ENCODE data around the gene LYSET.
"Not testable (repeated sequence)": the region's sequence is repeated elsewhere in the genome, so short reads cannot be mapped to it uniquely, and the experiment has no call there.

Gene LYSET

GRCh38 chr14:93156693-93157369, 28.3 kb upstream of the LYSET start:
- H3K36me3 ChIP-seq (ENCODE audit: control insufficient read depth, insufficient read depth, low read length) = no peaks in the 10 kb centered on the region
- H3K4me1 ChIP-seq (ENCODE audit: control insufficient read depth, insufficient read depth, low read length) = no peaks in the 10 kb centered on the region
- no peak overlapping the region for H3K4me3 ChIP-seq (ENCODE audit: low read depth, low read length)
- H3K9me3 ChIP-seq (ENCODE audit: control insufficient read depth, insufficient read depth, low read length) = no peaks in the 10 kb centered on the region
- H3K27me3 ChIP-seq (ENCODE audit: control insufficient read depth, insufficient read depth, low read length) = no peaks in the 10 kb centered on the region
- no peak overlapping the region for H3K9ac ChIP-seq (ENCODE audit: low read depth, low read length)

- H3K4me3 ChIP-seq (ENCODE audit: low read depth, low read length); H3K9me3 ChIP-seq (ENCODE audit: control insufficient read depth, insufficient read depth, low read length); H3K27me3 ChIP-seq (ENCODE audit: control insufficient read depth, insufficient read depth, low read length); H3K9ac ChIP-seq (ENCODE audit: low read depth, low read length); H3K4me1 ChIP-seq (ENCODE audit: control insufficient read depth, insufficient read depth, low read length); H3K36me3 ChIP-seq (ENCODE audit: control insufficient read depth, insufficient read depth, low read length): not testable (repeated sequence)
Observed at GRCh38 chr14:93158349-93158748, 26.8 kb upstream of the LYSET start.

GRCh38 chr14:93159625-93160352, 25.3 kb upstream of the LYSET start:
- not testable (repeated sequence) for H3K36me3 ChIP-seq (ENCODE audit: control insufficient read depth, insufficient read depth, low read length); H3K27me3 ChIP-seq (ENCODE audit: control insufficient read depth, insufficient read depth, low read length); H3K9me3 ChIP-seq (ENCODE audit: control insufficient read depth, insufficient read depth, low read length); H3K4me1 ChIP-seq (ENCODE audit: control insufficient read depth, insufficient read depth, low read length); H3K4me3 ChIP-seq (ENCODE audit: low read depth, low read length); H3K9ac ChIP-seq (ENCODE audit: low read depth, low read length)

- no peaks in the 10 kb centered on the region for H3K4me1 ChIP-seq (ENCODE audit: control insufficient read depth, insufficient read depth, low read length)
- H3K27me3 ChIP-seq (ENCODE audit: control insufficient read depth, insufficient read depth, low read length) = no peaks in the 10 kb centered on the region
- H3K9ac ChIP-seq (ENCODE audit: low read depth, low read length) = no peak overlapping the region
- H3K4me3 ChIP-seq (ENCODE audit: low read depth, low read length) = no peak overlapping the region
- H3K9me3 ChIP-seq (ENCODE audit: control insufficient read depth, insufficient read depth, low read length) = no peaks in the 10 kb centered on the region
- H3K36me3 ChIP-seq (ENCODE audit: control insufficient read depth, insufficient read depth, low read length) = no peaks in the 10 kb centered on the region
Observed at GRCh38 chr14:93160353-93160801, 24.7 kb upstream of the LYSET start.

GRCh38 chr14:93161411-93161940, 23.6 kb upstream of the LYSET start:
- Histone ChIP-seq H3K27me3 (ENCODE audit: control insufficient read depth, insufficient read depth, low read length) (no peaks in the 10 kb centered on the region), H3K9me3 (ENCODE audit: control insufficient read depth, insufficient read depth, low read length) (no peaks in the 10 kb centered on the region), H3K4me3 (ENCODE audit: low read depth, low read length) (no peak overlapping the region), H3K4me1 (ENCODE audit: control insufficient read depth, insufficient read depth, low read length) (no peaks in the 10 kb centered on the region), H3K9ac (ENCODE audit: low read depth, low read length) (no peak overlapping the region), H3K36me3 (ENCODE audit: control insufficient read depth, insufficient read depth, low read length) (no peaks in the 10 kb centered on the region)

- no peak overlapping the region for H3K4me3 ChIP-seq (ENCODE audit: low read depth, low read length)
- no peaks in the 10 kb centered on the region for H3K36me3 ChIP-seq (ENCODE audit: control insufficient read depth, insufficient read depth, low read length)
- H3K27me3 ChIP-seq (ENCODE audit: control insufficient read depth, insufficient read depth, low read length) = no peaks in the 10 kb centered on the region
- no peak overlapping the region for H3K9ac ChIP-seq (ENCODE audit: low read depth, low read length)
- no peaks in the 10 kb centered on the region for H3K4me1 ChIP-seq (ENCODE audit: control insufficient read depth, insufficient read depth, low read length)
- H3K9me3 ChIP-seq (ENCODE audit: control insufficient read depth, insufficient read depth, low read length) = no peaks in the 10 kb centered on the region
Observed at GRCh38 chr14:93163564-93163963, 21.6 kb upstream of the LYSET start.

GRCh38 chr14:93165271-93166265, 19.5 kb upstream of the LYSET start:
- not testable (repeated sequence) for H3K27me3 ChIP-seq (ENCODE audit: control insufficient read depth, insufficient read depth, low read length); H3K9ac ChIP-seq (ENCODE audit: low read depth, low read length); H3K4me1 ChIP-seq (ENCODE audit: control insufficient read depth, insufficient read depth, low read length); H3K36me3 ChIP-seq (ENCODE audit: control insufficient read depth, insufficient read depth, low read length); H3K9me3 ChIP-seq (ENCODE audit: control insufficient read depth, insufficient read depth, low read length); H3K4me3 ChIP-seq (ENCODE audit: low read depth, low read length)

GRCh38 chr14:93168610-93169009, 16.5 kb upstream of the LYSET start:
- H3K9me3 ChIP-seq (ENCODE audit: control insufficient read depth, insufficient read depth, low read length); H3K4me3 ChIP-seq (ENCODE audit: low read depth, low read length); H3K9ac ChIP-seq (ENCODE audit: low read depth, low read length); H3K4me1 ChIP-seq (ENCODE audit: control insufficient read depth, insufficient read depth, low read length); H3K27me3 ChIP-seq (ENCODE audit: control insufficient read depth, insufficient read depth, low read length); H3K36me3 ChIP-seq (ENCODE audit: control insufficient read depth, insufficient read depth, low read length): not testable (repeated sequence)

- not testable (repeated sequence) for H3K9ac ChIP-seq (ENCODE audit: low read depth, low read length); H3K27me3 ChIP-seq (ENCODE audit: control insufficient read depth, insufficient read depth, low read length); H3K4me3 ChIP-seq (ENCODE audit: low read depth, low read length); H3K36me3 ChIP-seq (ENCODE audit: control insufficient read depth, insufficient read depth, low read length); H3K4me1 ChIP-seq (ENCODE audit: control insufficient read depth, insufficient read depth, low read length); H3K9me3 ChIP-seq (ENCODE audit: control insufficient read depth, insufficient read depth, low read length)
Observed at GRCh38 chr14:93169619-93170018, 15.5 kb upstream of the LYSET start.

GRCh38 chr14:93170141-93170540, 15.0 kb upstream of the LYSET start:
- H3K9ac ChIP-seq (ENCODE audit: low read depth, low read length); H3K27me3 ChIP-seq (ENCODE audit: control insufficient read depth, insufficient read depth, low read length); H3K4me1 ChIP-seq (ENCODE audit: control insufficient read depth, insufficient read depth, low read length); H3K9me3 ChIP-seq (ENCODE audit: control insufficient read depth, insufficient read depth, low read length); H3K4me3 ChIP-seq (ENCODE audit: low read depth, low read length); H3K36me3 ChIP-seq (ENCODE audit: control insufficient read depth, insufficient read depth, low read length): not testable (repeated sequence)

- Histone ChIP-seq H3K4me1 (ENCODE audit: control insufficient read depth, insufficient read depth, low read length) (no peaks in the 10 kb centered on the region), H3K27me3 (ENCODE audit: control insufficient read depth, insufficient read depth, low read length) (no peaks in the 10 kb centered on the region), H3K9ac (ENCODE audit: low read depth, low read length) (no peak overlapping the region), H3K36me3 (ENCODE audit: control insufficient read depth, insufficient read depth, low read length) (no peaks in the 10 kb centered on the region), H3K9me3 (ENCODE audit: control insufficient read depth, insufficient read depth, low read length) (no peaks in the 10 kb centered on the region), H3K4me3 (ENCODE audit: low read depth, low read length) (no peak overlapping the region)
Observed at GRCh38 chr14:93171376-93171775, 13.7 kb upstream of the LYSET start.
